Glutamatergic neuron (in vitro differentiated cells): ENCODE measurements around the gene KAT5. TPM values are rescaled to one million over a fixed set of nuclear protein-coding genes. Genes with fewer than 3 reads are reported as not detected.
"Not testable (repeated sequence)": the region's sequence is repeated elsewhere in the genome, so short reads cannot be mapped to it uniquely, and the experiment has no call there.

Source experiments
- DNase-seq: peaks from one replicate; pipeline ENCODE4 v3.0.0; 2022
- H3K27ac Mint-ChIP-seq: one replicate; pipeline ENCODE4 v1.8.0; 2020; ENCODE audit warnings: mild to moderate bottlenecking, mixed read lengths, inconsistent platforms; ENCODE audit not compliant: unreplicated experiment
- H3K27me3 Mint-ChIP-seq: one replicate; pipeline ENCODE4 v1.8.0; 2020; ENCODE audit warnings: mild to moderate bottlenecking, moderate library complexity, mixed read lengths, inconsistent platforms; ENCODE audit not compliant: unreplicated experiment
- H3K36me3 Mint-ChIP-seq: one replicate; pipeline ENCODE4 v1.8.0; 2020; ENCODE audit warnings: mild to moderate bottlenecking, mixed read lengths, inconsistent platforms; ENCODE audit not compliant: unreplicated experiment
- H3K4me1 Mint-ChIP-seq: one replicate; pipeline ENCODE4 v1.8.0; 2020; ENCODE audit warnings: mild to moderate bottlenecking, low read depth, mixed read lengths, inconsistent platforms; ENCODE audit not compliant: unreplicated experiment
- H3K4me3 Mint-ChIP-seq: one replicate; pipeline ENCODE4 v1.8.0; 2020; ENCODE audit warnings: mild to moderate bottlenecking, mixed read lengths, inconsistent platforms; ENCODE audit not compliant: unreplicated experiment
- H3K9me3 Mint-ChIP-seq: one replicate; pipeline ENCODE4 v1.8.0; 2020; ENCODE audit warnings: mild to moderate bottlenecking, moderate library complexity, mixed read lengths, inconsistent platforms; ENCODE audit not compliant: unreplicated experiment
- total RNA-seq: library from RNA; stranded (reverse); fragmentation: NEBNext Ultra II Directional; extraction: Animal tissue kit (Norgen Biotek cat#: 25700); gene quantifications from one replicate; pipeline ENCODE4 v1.2.1, GENCODE V29; 2021; ENCODE audit not compliant: unreplicated experiment
- TF ChIP-seq, protein P1 (sequence below): fragments of 200-600 bp; sonication (generic); IDR thresholded peaks from one replicate; pipeline ENCODE4 v1.5.0; 2021; ENCODE audit not compliant: partially characterized antibody, unreplicated experiment

KAT5 gene
- total RNA-seq, 1 donor from 2014 or later: 71.3 TPM

DNA sequence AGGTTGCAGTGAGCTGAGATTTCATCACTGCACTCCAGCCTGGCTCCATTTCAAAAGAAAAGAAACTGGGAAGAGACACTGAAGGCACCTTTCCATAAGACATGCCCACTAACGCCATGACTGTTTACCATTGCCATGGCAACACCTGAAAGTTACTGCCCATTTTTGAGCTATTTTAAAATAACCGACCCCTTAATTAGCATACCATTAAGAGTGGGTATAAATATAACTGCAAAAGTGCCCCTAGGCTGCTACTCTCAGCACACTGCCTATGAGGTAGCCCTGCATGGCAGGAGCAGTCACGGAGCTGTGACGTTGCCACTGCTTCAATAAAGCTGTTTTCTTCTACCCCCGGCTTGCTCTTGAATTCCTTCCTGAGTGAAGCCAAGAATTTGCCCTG is 18.4 kb downstream of the KAT5 start:
- H3K27me3 Mint-ChIP-seq: peaks cover 12% of the 10 kb centered on the region
- no peak overlapping the region for H3K4me3 Mint-ChIP-seq
- H3K9me3 Mint-ChIP-seq: peaks cover 10% of the 10 kb centered on the region
- no peak overlapping the region for H3K27ac Mint-ChIP-seq
- peaks cover 10% of the 10 kb centered on the region for H3K36me3 Mint-ChIP-seq
- no peak for DNase-seq
- TF ChIP-seq, protein P1, sequence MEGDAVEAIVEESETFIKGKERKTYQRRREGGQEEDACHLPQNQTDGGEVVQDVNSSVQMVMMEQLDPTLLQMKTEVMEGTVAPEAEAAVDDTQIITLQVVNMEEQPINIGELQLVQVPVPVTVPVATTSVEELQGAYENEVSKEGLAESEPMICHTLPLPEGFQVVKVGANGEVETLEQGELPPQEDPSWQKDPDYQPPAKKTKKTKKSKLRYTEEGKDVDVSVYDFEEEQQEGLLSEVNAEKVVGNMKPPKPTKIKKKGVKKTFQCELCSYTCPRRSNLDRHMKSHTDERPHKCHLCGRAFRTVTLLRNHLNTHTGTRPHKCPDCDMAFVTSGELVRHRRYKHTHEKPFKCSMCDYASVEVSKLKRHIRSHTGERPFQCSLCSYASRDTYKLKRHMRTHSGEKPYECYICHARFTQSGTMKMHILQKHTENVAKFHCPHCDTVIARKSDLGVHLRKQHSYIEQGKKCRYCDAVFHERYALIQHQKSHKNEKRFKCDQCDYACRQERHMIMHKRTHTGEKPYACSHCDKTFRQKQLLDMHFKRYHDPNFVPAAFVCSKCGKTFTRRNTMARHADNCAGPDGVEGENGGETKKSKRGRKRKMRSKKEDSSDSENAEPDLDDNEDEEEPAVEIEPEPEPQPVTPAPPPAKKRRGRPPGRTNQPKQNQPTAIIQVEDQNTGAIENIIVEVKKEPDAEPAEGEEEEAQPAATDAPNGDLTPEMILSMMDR: no peak
- H3K4me1 Mint-ChIP-seq: no peaks in the 10 kb centered on the region

DNA sequence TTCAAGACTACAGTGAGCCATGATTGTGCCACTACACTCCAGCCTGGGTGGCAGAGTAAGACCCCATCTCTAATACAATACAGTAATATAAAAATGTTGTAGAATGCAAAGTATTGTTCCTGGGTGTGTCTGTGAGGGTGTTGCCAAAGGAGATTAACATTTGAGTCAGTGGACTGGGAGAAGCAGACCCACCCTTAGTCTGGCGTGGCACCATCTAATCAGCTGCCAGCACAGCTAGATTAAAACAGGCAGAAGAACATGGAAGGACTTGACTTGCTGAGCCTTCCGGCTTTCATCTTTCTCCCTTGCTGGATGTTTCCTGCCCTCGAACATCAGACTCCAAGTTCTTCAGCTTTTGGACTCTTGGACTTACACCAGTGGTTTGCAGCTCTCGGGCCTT is 23.1 kb downstream of the KAT5 start:
- H3K27me3 Mint-ChIP-seq, H3K27ac Mint-ChIP-seq, H3K4me3 Mint-ChIP-seq, H3K9me3 Mint-ChIP-seq, DNase-seq, H3K4me1 Mint-ChIP-seq: not testable (repeated sequence)
- H3K36me3 Mint-ChIP-seq: peaks cover 14% of the 10 kb centered on the region

DNA sequence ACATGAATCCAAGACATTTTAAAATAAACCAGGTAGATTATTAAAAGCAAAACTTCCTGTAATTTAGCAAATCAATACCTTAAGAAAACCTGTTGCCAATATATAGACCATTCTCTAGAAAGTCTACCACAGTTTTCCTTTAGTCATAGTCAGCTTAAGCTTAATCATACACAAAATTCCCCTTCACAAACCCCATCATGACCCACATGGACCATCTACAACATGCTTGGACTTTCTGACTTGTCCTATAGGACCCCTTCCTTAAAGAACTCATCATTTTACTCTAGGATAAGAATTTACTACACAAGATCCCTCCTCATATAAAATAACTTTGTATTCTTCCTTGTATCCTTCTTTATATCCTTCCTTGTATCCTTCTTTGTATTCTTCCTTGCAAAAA is 24.8 kb downstream of the KAT5 start:
- H3K9me3 Mint-ChIP-seq: peaks cover 11% of the 10 kb centered on the region
- H3K4me3 Mint-ChIP-seq: no peak overlapping the region
- H3K27ac Mint-ChIP-seq: no peak overlapping the region
- no peaks in the 10 kb centered on the region for H3K4me1 Mint-ChIP-seq
- DNase-seq: no peak
- TF ChIP-seq, protein P1: no peak
- peaks cover 12% of the 10 kb centered on the region for H3K36me3 Mint-ChIP-seq
- peaks cover 1% of the 10 kb centered on the region for H3K27me3 Mint-ChIP-seq

DNA sequence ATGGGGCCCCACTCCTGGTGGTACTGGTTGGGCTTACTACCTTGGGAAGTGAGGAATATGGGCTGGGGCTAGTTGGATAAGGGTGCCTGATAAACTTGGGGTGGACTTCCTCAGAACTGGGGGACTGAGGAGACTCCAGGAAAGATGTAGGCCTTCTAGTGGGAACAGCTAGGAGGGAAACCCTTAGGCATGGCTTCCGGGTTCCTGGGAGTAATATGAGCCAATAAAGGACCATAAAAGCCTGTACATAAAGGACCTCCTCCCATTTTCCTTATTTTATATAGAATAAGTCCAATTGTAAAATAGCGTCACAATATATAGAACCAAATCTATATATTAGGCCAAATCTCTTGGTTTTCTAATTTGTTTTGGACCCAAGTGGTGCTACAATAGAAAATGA is 27.0 kb downstream of the KAT5 start:
- Mint-ChIP-seq H3K4me3 (no peak overlapping the region), H3K4me1 (no peaks in the 10 kb centered on the region), H3K9me3 (peaks cover 6% of the 10 kb centered on the region), H3K36me3 (peaks cover 9% of the 10 kb centered on the region), H3K27me3 (no peaks in the 10 kb centered on the region), H3K27ac (no peak overlapping the region)
- TF ChIP-seq, protein P1: no peak
- DNase-seq: no peak

DNA sequence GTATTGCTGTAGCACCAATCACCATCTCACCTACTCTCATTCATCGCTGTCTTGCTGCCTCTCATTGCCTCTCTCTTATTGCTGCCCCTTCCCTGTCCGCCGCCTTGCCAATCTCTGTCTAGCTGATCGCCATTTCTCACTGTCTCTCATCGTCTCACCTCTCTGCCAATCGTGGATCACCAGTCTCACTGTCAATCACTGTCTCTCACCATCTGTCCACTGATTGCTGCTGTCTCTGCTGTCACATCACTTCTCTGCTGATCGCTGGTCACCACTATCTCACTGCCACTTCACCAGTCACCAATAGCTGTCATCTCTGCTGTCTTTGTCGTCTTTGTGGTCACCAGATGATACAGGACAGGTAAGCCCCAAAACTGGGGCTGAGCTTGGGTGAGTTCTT is 29.1 kb downstream of the KAT5 start:
- Mint-ChIP-seq H3K9me3 (peaks cover 6% of the 10 kb centered on the region), H3K4me1 (no peaks in the 10 kb centered on the region), H3K27ac (no peak overlapping the region), H3K36me3 (peaks cover 5% of the 10 kb centered on the region), H3K27me3 (no peaks in the 10 kb centered on the region), H3K4me3 (no peak overlapping the region)
- no peak for DNase-seq
- TF ChIP-seq, protein P1: no peak

DNA sequence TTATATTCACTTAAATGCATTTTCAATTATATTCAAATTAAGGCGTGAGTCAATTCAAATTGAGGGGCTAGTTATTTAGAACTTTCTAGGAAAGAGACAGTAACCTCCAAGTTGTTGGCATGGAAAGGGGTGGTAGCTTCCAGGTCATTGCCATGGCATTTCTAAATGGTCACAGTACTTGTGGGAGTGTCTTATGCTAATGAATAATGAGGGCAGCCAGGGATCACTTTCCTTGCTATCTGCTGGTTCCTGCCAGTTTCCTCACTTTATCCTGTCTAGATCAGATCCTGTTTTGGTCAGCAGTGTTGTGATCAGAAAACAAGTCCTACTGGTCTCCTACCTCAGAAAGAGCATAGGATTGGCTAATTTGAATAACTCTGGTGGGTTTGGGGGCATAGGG is 30.3 kb downstream of the KAT5 start:
- no peaks in the 10 kb centered on the region for H3K27me3 Mint-ChIP-seq
- DNase-seq: no peak
- H3K4me1 Mint-ChIP-seq: no peaks in the 10 kb centered on the region
- no peak overlapping the region for H3K27ac Mint-ChIP-seq
- TF ChIP-seq, protein P1: no peak
- no peak overlapping the region for H3K4me3 Mint-ChIP-seq
- peaks cover 5% of the 10 kb centered on the region for H3K36me3 Mint-ChIP-seq
- H3K9me3 Mint-ChIP-seq: peaks cover 6% of the 10 kb centered on the region
